HG02642 (cell line): ENCODE measurements around the gene ERAP2.
A peak's percentile ranks its signal among the peaks of the same experiment; 100 is the strongest.
"Not testable (repeated sequence)": the region's sequence is repeated elsewhere in the genome, so short reads cannot be mapped to it uniquely, and the experiment has no call there.

Source experiments
- ATAC-seq: cut with Tn5 transposase; IDR thresholded peaks from one replicate; pipeline ENCODE4 v1.9.1; 2021; ENCODE audit warnings: mild to moderate bottlenecking; ENCODE audit not compliant: unreplicated experiment, poor library complexity

ERAP2 gene

GRCh38 chr5:96859375-96859774 lies 16.9 kb upstream of the ERAP2 start:
- ATAC-seq = no peak

- peak; percentile 64 for ATAC-seq
Observed at GRCh38 chr5:96861076-96861475, 15.2 kb upstream of the ERAP2 start.

- no peak for ATAC-seq
Observed at GRCh38 chr5:96863114-96863513, 13.2 kb upstream of the ERAP2 start.

GRCh38 chr5:96863949-96864584 lies 12.2 kb upstream of the ERAP2 start:
- no peak for ATAC-seq

- no peak for ATAC-seq
Observed at GRCh38 chr5:96864922-96865530, 11.3 kb upstream of the ERAP2 start.

GRCh38 chr5:96868603-96869371 lies 7.5 kb upstream of the ERAP2 start:
- ATAC-seq = peak; percentile 82

GRCh38 chr5:96869372-96869641 lies 7.0 kb upstream of the ERAP2 start:
- no peak for ATAC-seq

GRCh38 chr5:96870094-96871026 lies 5.9 kb upstream of the ERAP2 start:
- peak; percentile 69 for ATAC-seq

GRCh38 chr5:96871027-96871399 lies 5.3 kb upstream of the ERAP2 start:
- no peak for ATAC-seq

GRCh38 chr5:96871686-96872085 lies 4.6 kb upstream of the ERAP2 start:
- no peak for ATAC-seq

- no peak for ATAC-seq
Observed at GRCh38 chr5:96873449-96873848, 2.9 kb upstream of the ERAP2 start.

- no peak for ATAC-seq
Observed at GRCh38 chr5:96874631-96875030, 1.7 kb upstream of the ERAP2 start.

GRCh38 chr5:96875791-96876291 lies 459 bp upstream of the ERAP2 start:
- ATAC-seq = peak; percentile 12

- ATAC-seq = not testable (repeated sequence)
Observed at GRCh38 chr5:96876977-96877469, 723 bp downstream of the ERAP2 start.

- ATAC-seq = no peak
Observed at GRCh38 chr5:96879665-96880064, 3.4 kb downstream of the ERAP2 start.

- ATAC-seq = no peak
Observed at GRCh38 chr5:96880444-96881164, 4.3 kb downstream of the ERAP2 start.

- no peak for ATAC-seq
Observed at GRCh38 chr5:96881511-96882115, 5.3 kb downstream of the ERAP2 start.

GRCh38 chr5:96883871-96884270 lies 7.6 kb downstream of the ERAP2 start:
- ATAC-seq = no peak

GRCh38 chr5:96884995-96885394 lies 8.7 kb downstream of the ERAP2 start:
- no peak for ATAC-seq
